Activated CD8-positive, alpha-beta memory T cell treated with anti-CD3 and anti-CD28 coated beads for 1 hour (primary cell): ENCODE data around the gene CACNA1F.

ENCODE experiments used
- DNase-seq, 2 donors: peaks; one replicate each; pipeline ENCODE4 v3.0.0-alpha.2; 2020; ENCODE audit warnings: low read depth in 1 of 2; ENCODE audit errors: extremely low read depth in 1 of 2

Gene CACNA1F

GRCh38 chrX:49199906-49200771 lies 33.0 kb downstream of the CACNA1F start, which contains the start of gene SYP:
Gene SYP, minus strand, starts transcription at chrX:49200193. Its CDS starts 7 bp downstream, at chrX:49200186.
- peak; percentile 63 to 79 for DNase-seq

DNA sequence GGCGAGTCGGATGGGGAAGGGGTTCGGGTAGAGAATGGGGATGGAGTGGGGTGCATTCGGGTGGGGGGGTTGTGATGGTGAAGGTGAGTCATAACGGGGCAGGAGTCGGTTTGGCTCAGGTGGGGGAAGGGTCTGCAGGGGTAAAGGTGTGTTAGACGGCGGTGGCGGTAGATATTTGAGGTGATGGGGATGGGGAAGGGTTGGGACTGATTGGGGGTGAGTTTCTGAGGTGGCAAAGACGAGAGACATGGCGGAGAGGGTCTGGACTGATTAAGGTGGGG lies 33.9 kb downstream of the CACNA1F start:
- no peak for DNase-seq

DNA sequence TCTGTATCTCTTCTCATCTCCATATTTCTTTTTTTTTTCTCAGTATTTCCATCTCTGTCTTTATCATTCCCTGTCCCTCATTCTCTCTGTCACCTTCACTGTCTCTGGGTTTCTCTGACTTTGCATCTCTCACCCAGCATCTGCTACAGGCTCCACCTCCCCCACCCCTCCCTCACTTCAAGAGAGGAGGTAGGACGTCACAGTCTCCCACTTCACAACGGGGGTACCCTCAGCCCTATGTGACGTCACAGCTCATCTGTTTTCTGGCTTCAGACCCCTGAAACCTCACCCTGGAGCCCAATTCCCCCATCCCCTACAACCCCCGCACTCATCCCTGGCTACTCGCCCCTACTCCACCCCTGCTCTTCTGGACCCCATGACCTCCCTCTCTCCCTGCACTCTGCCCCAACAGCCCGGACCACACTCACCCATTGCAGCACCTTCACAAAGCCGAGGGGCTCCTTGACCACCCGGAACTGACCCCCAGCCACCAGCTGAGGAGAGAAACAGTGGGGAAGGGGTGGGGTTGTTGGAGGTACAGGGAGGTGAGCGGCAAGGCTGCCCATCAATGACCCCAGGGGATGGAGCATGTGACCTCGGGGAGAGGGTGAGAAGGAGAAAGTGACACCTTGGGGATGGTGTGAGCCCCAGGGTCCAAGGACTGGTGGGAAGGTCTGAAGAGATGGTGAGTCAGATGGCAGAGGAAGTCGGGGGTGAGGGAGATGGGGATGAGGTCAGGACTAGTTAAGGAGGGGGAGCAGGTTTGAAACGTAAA lies 34.4 kb downstream of the CACNA1F start:
- DNase-seq = no peak

DNA sequence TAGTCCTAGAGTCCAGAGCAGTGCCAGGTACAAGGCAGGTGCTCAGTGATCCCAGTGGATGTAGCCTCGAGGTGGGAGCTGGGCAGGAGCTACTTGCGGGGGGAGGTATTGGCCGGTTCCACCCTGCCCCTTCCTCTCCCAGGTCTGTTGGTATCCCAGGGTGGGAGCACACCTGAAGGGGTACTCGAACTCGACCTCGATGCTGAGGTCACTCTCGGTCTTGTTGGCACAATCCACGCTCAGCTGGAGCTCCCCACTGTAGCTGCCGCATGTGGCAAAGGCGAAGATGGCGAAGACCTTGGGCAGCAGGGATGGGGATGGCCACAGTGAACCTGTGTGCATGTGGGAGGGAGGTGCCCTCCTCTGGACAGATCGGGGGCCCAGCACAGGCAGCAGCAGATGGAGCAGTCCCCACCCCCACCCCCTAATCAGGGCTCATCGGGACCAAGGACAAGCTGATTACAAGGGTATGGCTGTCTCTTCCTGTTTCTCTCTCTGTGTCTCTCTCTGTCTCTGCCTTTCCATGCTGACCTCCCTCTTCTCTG lies 35.5 kb downstream of the CACNA1F start:
- DNase-seq = no peak

GRCh38 chrX:49193542-49193964 lies 39.6 kb downstream of the CACNA1F start:
- DNase-seq = no peak

DNA sequence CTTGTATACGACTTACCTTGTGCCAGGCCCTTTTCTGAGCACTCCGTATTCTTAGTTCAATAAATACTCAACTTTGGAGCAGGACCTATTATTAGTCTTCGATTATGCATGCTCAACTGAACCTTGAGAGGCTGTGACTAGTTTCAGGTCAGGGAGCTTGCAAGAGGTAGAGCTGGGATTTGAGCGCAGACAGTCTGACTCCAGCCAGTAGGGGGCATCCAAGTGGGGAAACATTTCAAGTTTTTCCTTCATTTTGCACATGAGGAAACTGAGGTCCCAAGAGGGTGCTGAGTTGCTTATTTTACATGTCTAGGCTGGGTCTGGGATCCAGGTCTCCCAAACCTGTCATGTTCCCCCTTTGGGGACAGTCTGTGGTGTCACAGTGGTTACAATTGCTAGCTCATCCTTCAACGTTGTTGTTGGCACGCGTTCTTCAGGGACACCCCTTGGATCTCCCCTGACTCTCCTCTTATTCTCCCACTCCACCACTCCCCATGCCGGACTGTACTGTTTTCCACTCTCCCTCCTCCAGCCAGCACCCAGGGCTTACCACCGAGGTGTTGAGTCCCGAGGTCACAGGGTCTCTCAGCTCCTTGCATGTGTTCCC lies 40.3 kb downstream of the CACNA1F start:
- no peak for DNase-seq

GRCh38 chrX:49191574-49192011 lies 41.5 kb downstream of the CACNA1F start:
- DNase-seq = no peak

DNA sequence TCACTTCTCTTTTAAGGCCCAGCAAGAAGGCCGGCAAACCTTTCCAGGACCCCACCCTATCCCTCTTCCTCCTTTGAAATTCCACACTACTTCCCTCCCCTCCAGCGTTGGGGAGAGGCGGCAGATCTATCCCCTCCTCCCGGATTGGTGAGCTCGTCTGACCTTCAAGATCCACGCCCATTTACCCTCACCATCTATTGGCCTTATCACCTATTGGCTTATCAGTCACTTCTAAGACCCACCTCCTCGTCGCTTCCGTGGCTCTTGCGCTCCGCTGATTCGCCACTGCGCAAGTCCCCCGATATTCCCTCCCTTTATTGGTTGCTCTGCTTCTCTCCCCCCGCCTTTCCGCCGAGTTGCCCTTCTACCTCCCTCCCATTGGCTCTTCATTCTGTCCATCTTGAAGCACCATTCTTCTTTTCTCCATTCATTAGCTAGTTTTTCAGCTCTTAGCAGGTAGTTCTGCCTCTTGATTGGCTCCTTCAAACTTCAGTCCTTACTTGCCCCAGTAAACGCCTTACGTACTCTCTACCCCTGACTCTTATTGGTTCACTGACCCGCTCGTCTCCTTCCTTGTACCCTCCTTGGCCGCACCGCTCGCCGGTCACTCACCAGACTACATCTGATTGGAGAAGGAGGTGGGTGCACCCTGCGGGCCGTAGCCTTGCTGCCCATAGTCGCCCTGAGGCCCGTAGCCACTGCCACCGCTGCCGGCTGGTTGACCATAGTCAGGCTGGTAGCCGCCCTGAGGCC lies 42.1 kb downstream of the CACNA1F start:
- peak; percentile 58 to 73 for DNase-seq

GRCh38 chrX:49189606-49190005 lies 43.5 kb downstream of the CACNA1F start:
- no peak for DNase-seq

GRCh38 chrX:49188468-49189076 lies 44.6 kb downstream of the CACNA1F start:
- DNase-seq = no peak

- no peak for DNase-seq
Observed at GRCh38 chrX:49187526-49187925, 45.6 kb downstream of the CACNA1F start.

GRCh38 chrX:49187028-49187394 lies 46.1 kb downstream of the CACNA1F start:
- no peak for DNase-seq

GRCh38 chrX:49186125-49187027 lies 46.8 kb downstream of the CACNA1F start, which contains the start of gene PRICKLE3:
Gene PRICKLE3, minus strand, starts transcription at chrX:49186373. Its CDS starts 76 bp downstream, at chrX:49186297.
- peak in 1 of 2 donors; percentile 61 for DNase-seq

DNA sequence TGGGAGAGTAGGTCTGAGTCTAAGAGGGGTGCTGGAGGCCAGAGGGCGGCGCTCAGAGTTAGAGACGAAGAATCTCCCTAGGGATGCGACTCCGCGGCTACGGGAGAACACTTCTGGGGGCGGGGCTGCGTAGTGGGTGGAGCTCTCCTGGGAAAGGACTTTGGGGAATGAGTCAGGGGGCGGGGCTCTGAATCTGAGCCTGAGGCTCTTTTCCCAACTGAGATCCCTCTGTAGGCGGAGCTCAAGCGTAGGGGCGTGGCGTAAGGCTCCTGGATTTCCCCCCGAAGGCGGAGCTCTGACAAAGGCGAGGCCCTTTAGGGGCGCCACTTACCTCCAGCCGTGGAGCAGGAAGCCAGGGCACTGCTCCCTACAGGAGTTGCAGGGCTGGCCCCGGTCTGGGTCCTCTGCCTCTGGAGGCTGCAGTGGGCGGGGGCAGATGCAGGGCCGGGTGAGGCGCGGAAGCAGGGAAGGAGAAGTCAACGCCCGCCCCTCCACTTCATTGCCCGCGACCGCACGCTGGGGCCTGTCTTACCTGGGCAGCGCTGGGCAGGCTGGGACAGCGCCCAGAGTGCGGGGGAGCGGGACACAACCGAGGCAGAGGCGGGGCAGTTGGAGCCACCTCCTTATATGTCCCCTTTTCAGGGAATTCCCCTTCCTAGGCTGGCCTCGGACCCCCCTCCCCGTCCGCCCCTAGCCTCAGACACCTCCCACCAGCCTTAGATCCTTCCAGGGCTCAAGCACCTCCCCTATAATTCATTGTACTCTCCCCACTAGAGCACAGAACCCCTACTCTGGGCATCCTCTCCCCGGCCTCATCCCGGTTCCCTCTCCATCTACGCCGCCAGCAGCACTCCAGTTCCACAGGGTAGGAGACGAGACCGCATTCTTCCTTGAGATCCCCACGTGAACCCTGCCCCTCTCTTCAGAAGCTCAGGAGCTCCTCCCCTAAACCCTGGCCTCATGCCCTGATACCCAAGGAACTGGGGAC lies 48.6 kb downstream of the CACNA1F start:
- DNase-seq = no peak

- DNase-seq = no peak
Observed at GRCh38 chrX:49183701-49184281, 49.3 kb downstream of the CACNA1F start.

- no peak for DNase-seq
Observed at GRCh38 chrX:49179358-49179757, 53.8 kb downstream of the CACNA1F start.

DNA sequence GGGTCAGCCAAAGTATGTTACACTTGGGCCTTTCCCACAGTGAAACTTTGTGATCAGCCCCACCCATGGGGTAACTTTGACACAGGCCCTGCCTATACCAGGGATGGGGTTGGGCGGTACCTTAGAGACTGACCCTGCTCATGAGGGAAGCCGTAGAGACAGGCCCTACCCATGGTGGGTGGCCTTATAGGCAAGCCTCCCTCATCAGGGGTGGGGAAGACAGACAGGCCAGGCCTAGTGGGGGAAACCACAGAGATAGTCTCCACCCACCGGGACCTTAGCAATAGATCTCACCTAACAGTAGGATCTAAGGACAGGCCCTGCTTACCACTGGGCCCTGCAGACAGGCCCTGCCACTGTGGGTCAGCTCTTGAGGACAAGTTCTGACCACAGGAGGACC lies 54.6 kb downstream of the CACNA1F start:
- no peak for DNase-seq
